HG03442 (cell line): ENCODE data around the gene YWHAH.

Experiments used
- ATAC-seq: cut with Tn5 transposase; IDR thresholded peaks from one replicate; pipeline ENCODE4 v1.9.1; 2021; ENCODE audit warnings: mild to moderate bottlenecking, moderate library complexity; ENCODE audit not compliant: unreplicated experiment

The YWHAH gene

GRCh38 chr22:31943978-31944699, at the start of gene YWHAH:
YWHAH (plus strand) TSS chr22:31944535; CDS start chr22:31944734, 199 bp downstream.
- ATAC-seq: peak; percentile 59

- ATAC-seq: no peak
Observed at GRCh38 chr22:31895411-31896123, 48.8 kb upstream of the YWHAH start.

GRCh38 chr22:31896472-31896871, 47.9 kb upstream of the YWHAH start:
- no peak for ATAC-seq

GRCh38 chr22:31897842-31898805, 46.2 kb upstream of the YWHAH start:
- no peak for ATAC-seq

- no peak for ATAC-seq
Observed at GRCh38 chr22:31898926-31899325, 45.4 kb upstream of the YWHAH start.

GRCh38 chr22:31899669-31900068, 44.7 kb upstream of the YWHAH start:
- no peak for ATAC-seq

- ATAC-seq: no peak
Observed at GRCh38 chr22:31901388-31902137, 42.8 kb upstream of the YWHAH start.

GRCh38 chr22:31904651-31905050, 39.7 kb upstream of the YWHAH start:
- no peak for ATAC-seq

- no peak for ATAC-seq
Observed at GRCh38 chr22:31905356-31905755, 39.0 kb upstream of the YWHAH start.

- ATAC-seq: no peak
Observed at GRCh38 chr22:31906086-31906485, 38.2 kb upstream of the YWHAH start.

GRCh38 chr22:31906569-31906968, 37.8 kb upstream of the YWHAH start:
- ATAC-seq: no peak

- ATAC-seq: no peak
Observed at GRCh38 chr22:31909977-31910376, 34.4 kb upstream of the YWHAH start.

- no peak for ATAC-seq
Observed at GRCh38 chr22:31911565-31912406, 32.5 kb upstream of the YWHAH start.

GRCh38 chr22:31912407-31912743, 32.0 kb upstream of the YWHAH start:
- no peak for ATAC-seq

- ATAC-seq: no peak
Observed at GRCh38 chr22:31915586-31915985, 28.7 kb upstream of the YWHAH start.

- ATAC-seq: peak; percentile 53
Observed at GRCh38 chr22:31917227-31917921, 27.0 kb upstream of the YWHAH start.

GRCh38 chr22:31919730-31920129, 24.6 kb upstream of the YWHAH start:
- no peak for ATAC-seq

GRCh38 chr22:31920306-31920705, 24.0 kb upstream of the YWHAH start:
- no peak for ATAC-seq

- no peak for ATAC-seq
Observed at GRCh38 chr22:31921106-31921505, 23.2 kb upstream of the YWHAH start.
